ENCODE results near the gene PDE8A.

PDE8A gene

DNA sequence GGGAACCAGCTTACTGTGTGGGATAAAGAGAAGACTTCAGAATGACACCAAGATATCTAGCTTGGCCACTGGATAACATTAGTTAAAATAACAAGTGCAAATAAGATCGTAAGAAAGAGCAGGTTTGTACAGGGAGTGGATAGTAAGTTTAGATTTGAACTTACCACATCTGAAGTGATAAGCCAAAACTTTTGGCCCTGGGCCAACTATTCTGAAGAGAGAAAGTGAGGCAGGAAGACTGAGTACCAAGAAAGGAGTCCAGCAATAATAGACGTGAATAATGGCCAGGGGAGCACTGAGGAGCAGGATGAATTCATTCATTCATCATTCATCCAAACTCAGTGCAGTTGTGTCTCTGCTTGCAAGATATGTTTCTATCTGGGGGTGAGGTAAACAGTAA lies 122.9 kb downstream of the PDE8A start:
- H3K4me1 ChIP-seq (ENCODE audit: control insufficient read depth, insufficient read depth, low read length): no peaks in the 10 kb centered on the region
- peaks cover 0 to 10% of the 10 kb centered on the region in 2 experiments; a peak in 1 of 3 replicates for H3K36me3 ChIP-seq (ENCODE audit: control insufficient read depth in 2 of 2, insufficient read depth in 1 of 2, low read length in 2 of 2)
- ChIA-PET POLR2A (no interaction called here), CTCF (no interaction called here)
- no peaks in the 10 kb centered on the region for H3K9me3 ChIP-seq (ENCODE audit: control insufficient read depth, insufficient read depth, low read depth, low read length)
- H3K27ac ChIP-seq (ENCODE audit: extremely low read depth, low read depth, low read length): no peak overlapping the region
- no peak overlapping the region for H3K4me3 ChIP-seq (ENCODE audit: low read depth, low read length)
- TF ChIP-seq ZBTB1 (tag by site-specific recombination; IDR thresholded peaks at IDR 0.05): no peak
- TF ChIP-seq ZNF132 (tag by site-specific recombination; IDR thresholded peaks at IDR 0.05; ENCODE audit: borderline replicate concordance): no peak
- TF ChIP-seq ZNF654 (tag by site-specific recombination; IDR thresholded peaks at IDR 0.05; ENCODE audit: low read depth): no peak
- TF ChIP-seq ZNF660 (tag by site-specific recombination; IDR thresholded peaks at IDR 0.05): no peak
- TF ChIP-seq OVOL3 (tag by site-specific recombination; IDR thresholded peaks at IDR 0.05): no peak

- H3K9me3 ChIP-seq (ENCODE audit: control insufficient read depth, insufficient read depth, low read depth, low read length): no peaks in the 10 kb centered on the region
- peaks cover 0 to 11% of the 10 kb centered on the region in 2 experiments; a peak in 1 of 3 replicates for H3K36me3 ChIP-seq (ENCODE audit: control insufficient read depth in 2 of 2, insufficient read depth in 1 of 2, low read length in 2 of 2)
- no peaks in the 10 kb centered on the region for H3K4me1 ChIP-seq (ENCODE audit: control insufficient read depth, insufficient read depth, low read length)
- POLR2A ChIA-PET: interaction anchor here (0.6 kb wide), 1 partner anchor 11 kb away, joined by 3 read pairs; no protein-coding TSS in a partner anchor
- TF ChIP-seq, protein P1, sequence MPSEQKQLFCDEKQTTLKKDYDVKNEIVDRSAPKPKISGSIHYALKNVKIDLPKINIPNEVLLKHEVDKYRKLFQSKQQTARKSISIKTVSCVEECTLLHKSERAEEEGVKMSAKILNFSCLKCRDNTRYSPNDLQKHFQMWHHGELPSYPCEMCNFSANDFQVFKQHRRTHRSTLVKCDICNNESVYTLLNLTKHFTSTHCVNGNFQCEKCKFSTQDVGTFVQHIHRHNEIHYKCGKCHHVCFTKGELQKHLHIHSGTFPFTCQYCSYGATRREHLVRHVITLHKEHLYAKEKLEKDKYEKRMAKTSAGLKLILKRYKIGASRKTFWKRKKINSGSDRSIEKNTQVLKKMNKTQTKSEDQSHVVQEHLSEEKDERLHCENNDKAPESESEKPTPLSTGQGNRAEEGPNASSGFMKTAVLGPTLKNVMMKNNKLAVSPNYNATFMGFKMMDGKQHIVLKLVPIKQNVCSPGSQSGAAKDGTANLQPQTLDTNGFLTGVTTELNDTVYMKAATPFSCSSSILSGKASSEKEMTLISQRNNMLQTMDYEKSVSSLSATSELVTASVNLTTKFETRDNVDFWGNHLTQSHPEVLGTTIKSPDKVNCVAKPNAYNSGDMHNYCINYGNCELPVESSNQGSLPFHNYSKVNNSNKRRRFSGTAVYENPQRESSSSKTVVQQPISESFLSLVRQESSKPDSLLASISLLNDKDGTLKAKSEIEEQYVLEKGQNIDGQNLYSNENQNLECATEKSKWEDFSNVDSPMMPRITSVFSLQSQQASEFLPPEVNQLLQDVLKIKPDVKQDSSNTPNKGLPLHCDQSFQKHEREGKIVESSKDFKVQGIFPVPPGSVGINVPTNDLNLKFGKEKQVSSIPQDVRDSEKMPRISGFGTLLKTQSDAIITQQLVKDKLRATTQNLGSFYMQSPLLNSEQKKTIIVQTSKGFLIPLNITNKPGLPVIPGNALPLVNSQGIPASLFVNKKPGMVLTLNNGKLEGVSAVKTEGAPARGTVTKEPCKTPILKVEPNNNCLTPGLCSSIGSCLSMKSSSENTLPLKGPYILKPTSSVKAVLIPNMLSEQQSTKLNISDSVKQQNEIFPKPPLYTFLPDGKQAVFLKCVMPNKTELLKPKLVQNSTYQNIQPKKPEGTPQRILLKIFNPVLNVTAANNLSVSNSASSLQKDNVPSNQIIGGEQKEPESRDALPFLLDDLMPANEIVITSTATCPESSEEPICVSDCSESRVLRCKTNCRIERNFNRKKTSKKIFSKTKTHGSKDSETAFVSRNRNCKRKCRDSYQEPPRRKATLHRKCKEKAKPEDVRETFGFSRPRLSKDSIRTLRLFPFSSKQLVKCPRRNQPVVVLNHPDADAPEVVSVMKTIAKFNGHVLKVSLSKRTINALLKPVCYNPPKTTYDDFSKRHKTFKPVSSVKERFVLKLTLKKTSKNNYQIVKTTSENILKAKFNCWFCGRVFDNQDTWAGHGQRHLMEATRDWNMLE (tag by site-specific recombination; conservative IDR thresholded peaks at IDR 0.05; ENCODE audit: low read depth): no peak
- TF ChIP-seq ZNF747 (tag by site-specific recombination; IDR thresholded peaks at IDR 0.05) (no peak), ZNF146 (tag by site-specific recombination; IDR thresholded peaks at IDR 0.05) (no peak), ZNF404 (tag by site-specific recombination; IDR thresholded peaks at IDR 0.05) (no peak), ZBTB11 (tag by site-specific recombination; conservative IDR thresholded peaks at IDR 0.05; ENCODE audit: low read depth) (no peak), ZNF544 (tag by site-specific recombination; IDR thresholded peaks at IDR 0.05) (no peak), HOXA7 (CRISPR knock-in tag; IDR thresholded peaks at IDR 0.05; ENCODE audit: borderline replicate concordance) (no peak)
- CTCF ChIA-PET: no interaction called here
- H3K27ac ChIP-seq (ENCODE audit: extremely low read depth, low read depth, low read length): no peak overlapping the region
- H3K4me3 ChIP-seq (ENCODE audit: low read depth, low read length): no peak overlapping the region
These were observed 126.5 kb downstream of the PDE8A start for GRCh38 chr15:85108136-85108535.

DNA sequence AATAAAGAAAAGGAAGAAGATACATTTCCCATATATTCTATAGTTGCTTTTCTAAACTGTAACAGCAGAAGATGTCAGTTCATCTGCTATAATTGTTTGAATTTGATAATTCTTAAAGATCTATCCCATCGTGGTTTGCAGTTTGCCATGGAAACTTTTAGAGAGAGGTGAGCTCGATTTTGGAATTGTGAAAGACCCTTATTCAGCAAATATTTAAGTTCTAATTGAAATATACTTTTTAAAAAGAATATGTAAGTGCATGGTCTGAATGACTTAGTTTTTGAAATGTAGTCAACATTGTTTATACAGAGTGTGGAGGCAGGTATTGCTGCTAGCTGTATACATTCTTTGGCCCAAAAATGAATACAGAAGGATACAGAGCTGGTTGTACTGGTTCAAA lies 127.7 kb downstream of the PDE8A start:
- Histone ChIP-seq H3K27ac (ENCODE audit: extremely low read depth, low read depth, low read length) (no peak overlapping the region), H3K36me3 (ENCODE audit: control insufficient read depth in 2 of 2, insufficient read depth in 1 of 2, low read length in 2 of 2) (peaks cover 0 to 8% of the 10 kb centered on the region in 2 experiments; a peak in 1 of 3 replicates), H3K9me3 (ENCODE audit: control insufficient read depth, insufficient read depth, low read depth, low read length) (no peaks in the 10 kb centered on the region), H3K4me1 (ENCODE audit: control insufficient read depth, insufficient read depth, low read length) (no peaks in the 10 kb centered on the region), H3K4me3 (ENCODE audit: low read depth, low read length) (no peak overlapping the region)
- POLR2A ChIA-PET: no interaction called here
- CTCF ChIA-PET: interaction anchor here (0.6 kb wide), 1 partner anchor 13 kb away, joined by 3 read pairs; no protein-coding TSS in a partner anchor
- no peak for TF ChIP-seq CTCF (tag by site-specific recombination; IDR thresholded peaks at IDR 0.05)
- no peak for TF ChIP-seq ZBTB10 (tag by site-specific recombination; IDR thresholded peaks at IDR 0.05)
- TF ChIP-seq ZNF416 (tag by site-specific recombination; IDR thresholded peaks at IDR 0.05): no peak
- no peak for TF ChIP-seq MZF1 (tag by site-specific recombination; IDR thresholded peaks at IDR 0.05; ENCODE audit: borderline replicate concordance)
- TF ChIP-seq ZNF221 (tag by site-specific recombination; IDR thresholded peaks at IDR 0.05; ENCODE audit: borderline replicate concordance): no peak
- no peak for TF ChIP-seq ZSCAN30 (tag by site-specific recombination; IDR thresholded peaks at IDR 0.05)
- no peak for TF ChIP-seq ZNF112 (tag by site-specific recombination; IDR thresholded peaks at IDR 0.05)
- TF ChIP-seq YY1 (tag by site-specific recombination; IDR thresholded peaks at IDR 0.05): no peak
